GM19193 (cell line): ENCODE data around the gene CCNY.

Source experiments
- POLR2A ChIP-seq: IDR thresholded peaks from 4 replicates; pipeline ENCODE4 v1.6.1; 2011; ENCODE audit not compliant: insufficient read depth, insufficient read length; ENCODE audit errors: extremely low read depth

Gene CCNY

DNA sequence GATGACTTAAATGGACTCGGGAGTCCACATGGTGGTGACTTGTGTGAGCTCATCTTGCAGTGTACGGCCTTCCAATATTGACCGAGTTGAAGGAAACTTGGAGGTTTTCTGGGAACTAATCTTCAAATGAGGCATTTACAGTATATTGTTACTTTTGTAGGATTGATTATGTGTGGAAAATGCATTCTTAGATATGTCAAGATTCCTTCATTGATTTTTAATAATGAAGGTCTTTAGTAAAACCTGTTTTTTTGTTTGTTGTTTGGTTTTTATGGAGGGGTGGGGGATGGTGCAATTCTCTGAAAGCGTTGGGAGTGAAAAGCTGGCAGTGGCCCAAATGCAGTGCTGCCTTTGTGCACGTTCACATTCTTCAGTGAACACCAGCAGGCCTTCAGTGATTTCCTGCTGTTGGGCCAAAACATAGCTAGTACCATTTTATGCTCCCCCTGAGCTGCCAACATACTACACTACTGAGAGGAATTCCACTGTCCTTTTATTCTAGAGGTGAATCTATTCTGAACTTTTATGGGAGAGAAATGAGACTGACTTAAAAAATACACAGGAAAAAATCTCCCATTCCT lies 50.4 kb downstream of the CCNY start:
- no peak for TF ChIP-seq POLR2A

DNA sequence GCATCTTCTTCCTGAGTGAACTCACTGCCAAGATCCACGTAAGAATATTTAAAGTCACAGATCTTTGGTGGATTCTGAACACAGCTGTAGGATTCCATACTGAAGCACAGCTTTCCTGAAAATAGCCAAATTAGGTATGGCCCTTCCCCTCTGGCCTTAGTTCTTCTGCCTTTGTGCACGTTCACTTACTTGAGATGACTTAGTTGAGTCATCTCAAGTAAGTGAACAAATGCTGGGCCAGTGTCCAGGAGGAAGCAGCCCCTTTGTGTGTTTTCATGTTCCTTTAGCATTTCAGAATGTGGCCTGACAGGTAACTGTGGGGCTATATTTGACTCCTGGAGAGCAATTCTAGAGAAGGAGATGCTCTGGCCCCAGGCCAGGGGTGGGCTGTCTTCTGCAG lies 51.5 kb downstream of the CCNY start:
- TF ChIP-seq POLR2A = no peak

DNA sequence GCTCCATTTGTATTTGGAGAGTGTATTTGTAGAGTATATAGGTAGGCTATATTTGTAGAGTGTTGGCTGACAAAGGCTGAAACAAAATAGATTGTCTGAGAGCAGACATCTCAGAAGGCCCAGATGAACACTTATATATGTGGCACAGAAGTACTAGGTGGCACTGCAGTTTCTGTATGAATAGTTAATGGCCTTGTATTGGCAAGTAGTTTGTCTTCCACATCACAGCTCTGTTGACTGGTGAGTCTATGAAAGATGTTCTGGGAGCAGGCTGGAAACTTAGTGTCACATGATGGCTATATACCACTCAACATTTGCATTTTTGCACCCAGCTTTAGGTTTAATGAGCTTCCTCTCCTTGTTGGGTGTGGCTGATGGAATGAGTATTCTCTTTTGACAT lies 51.9 kb downstream of the CCNY start:
- no peak for TF ChIP-seq POLR2A

DNA sequence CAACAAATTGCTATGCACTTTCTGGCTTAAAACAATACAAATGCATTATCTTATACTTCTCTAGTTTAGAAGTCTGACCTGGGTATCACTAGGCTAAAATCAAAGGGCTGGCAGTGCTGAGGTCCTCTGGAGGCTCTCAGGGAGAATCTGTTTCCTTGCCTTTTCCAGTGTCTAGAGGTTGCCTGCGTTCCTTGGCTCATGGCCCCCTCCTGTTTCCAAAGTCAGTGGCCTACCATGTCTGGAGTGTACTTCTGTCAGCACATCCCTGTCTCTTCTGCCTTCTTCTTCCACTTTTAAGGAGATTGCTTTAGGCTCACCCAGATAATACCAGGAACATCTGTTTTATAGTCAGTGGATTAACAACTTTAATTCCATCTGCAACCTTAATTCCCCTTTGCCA lies 52.4 kb downstream of the CCNY start:
- no peak for TF ChIP-seq POLR2A

DNA sequence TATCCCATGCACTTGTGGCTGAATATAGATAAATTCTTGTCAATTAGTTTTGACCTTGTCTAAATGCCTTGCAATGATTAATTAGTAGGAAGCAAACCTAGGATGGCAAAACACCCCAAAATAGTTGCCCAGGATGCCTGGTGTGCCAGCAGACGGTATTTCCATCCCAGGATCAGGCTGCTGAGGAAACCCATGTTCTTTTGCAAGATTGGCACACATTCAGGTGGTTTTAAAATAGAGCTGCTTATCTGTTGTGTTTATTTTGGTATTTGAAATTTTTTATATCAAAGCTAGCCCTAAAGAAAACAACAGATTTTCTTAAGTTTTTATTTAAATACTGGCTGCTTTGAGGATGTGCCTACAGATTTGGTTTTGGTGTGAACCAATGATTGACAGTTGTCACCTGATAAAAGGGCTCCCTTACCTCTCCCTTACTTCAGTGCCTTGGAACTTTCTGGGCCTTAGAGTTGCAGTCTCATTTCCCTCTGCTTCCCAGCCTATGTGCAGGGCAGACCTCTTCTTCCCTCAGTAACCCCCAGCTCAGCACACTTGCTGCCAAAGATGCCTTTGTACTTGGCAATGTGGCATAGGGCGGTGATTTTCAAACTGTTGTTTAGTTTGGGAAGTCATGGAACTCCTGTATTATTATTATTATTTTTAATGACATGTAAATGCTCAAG lies 54.0 kb downstream of the CCNY start:
- TF ChIP-seq POLR2A = no peak

DNA sequence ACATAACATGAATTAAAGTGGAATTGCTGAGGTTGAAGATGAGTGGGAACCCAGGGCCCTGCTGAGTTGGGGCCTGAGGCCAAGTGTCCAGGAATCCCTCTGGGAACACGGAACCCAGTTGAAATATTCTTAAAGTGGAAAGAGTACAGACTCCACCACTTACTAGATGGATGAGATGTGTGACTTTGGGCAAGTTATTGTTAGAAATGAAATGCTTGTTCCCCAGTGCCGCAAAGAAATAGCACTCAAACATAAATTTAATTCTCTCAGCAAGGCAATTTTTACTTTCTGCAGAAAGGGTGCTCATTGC lies 54.5 kb downstream of the CCNY start:
- no peak for TF ChIP-seq POLR2A

DNA sequence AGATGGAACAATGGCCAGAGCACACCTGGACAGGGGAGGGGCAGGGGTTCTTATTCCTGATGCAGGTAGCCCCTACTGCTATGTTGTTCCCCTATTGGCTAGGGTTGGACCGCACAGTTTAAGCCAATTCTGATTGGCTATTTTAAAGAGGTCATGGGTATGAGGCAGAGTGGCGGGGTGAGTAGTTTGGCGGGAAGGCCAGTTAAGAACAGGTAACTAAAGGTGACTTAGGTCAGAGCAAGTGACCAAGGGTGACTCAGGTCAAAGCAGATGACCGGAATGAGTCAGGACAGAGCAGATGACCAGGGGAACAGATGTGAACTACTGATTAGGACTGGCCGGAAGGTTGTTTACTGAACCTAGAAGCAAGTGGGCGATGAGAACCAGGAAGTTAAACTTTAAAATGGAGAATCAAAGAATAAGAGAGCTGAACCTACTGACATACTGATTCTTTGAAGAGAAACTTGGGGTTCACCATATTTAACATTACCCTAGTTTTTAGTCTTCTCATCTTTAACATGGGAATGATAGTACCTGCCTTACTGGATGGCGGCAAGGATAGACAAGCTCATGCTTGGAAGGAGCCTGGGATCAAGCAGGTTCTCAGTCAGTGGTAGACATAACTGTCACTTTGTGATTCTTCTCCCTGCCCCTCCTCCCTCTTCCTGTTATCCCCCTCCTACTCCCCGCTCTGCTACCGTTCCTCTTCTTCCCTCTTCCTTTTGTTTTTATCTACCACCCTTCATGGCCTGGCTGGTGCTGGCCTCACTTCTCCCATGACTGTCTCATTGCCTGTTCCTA lies 55.0 kb downstream of the CCNY start:
- TF ChIP-seq POLR2A = no peak

DNA sequence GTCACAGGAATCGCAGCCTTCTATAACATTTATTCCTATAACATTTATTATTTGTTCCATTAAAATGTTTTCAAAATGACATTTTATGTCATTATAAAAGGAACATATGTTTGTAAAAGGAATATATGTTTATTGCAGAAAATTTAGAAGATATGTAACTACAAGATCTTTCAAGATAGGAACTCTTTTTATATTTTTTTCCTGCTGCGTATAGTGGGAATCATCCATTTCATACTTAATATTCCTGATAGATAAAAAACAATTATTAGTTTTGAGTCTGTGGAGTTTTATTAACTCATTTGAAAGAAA lies 55.6 kb downstream of the CCNY start:
- TF ChIP-seq POLR2A = no peak

DNA sequence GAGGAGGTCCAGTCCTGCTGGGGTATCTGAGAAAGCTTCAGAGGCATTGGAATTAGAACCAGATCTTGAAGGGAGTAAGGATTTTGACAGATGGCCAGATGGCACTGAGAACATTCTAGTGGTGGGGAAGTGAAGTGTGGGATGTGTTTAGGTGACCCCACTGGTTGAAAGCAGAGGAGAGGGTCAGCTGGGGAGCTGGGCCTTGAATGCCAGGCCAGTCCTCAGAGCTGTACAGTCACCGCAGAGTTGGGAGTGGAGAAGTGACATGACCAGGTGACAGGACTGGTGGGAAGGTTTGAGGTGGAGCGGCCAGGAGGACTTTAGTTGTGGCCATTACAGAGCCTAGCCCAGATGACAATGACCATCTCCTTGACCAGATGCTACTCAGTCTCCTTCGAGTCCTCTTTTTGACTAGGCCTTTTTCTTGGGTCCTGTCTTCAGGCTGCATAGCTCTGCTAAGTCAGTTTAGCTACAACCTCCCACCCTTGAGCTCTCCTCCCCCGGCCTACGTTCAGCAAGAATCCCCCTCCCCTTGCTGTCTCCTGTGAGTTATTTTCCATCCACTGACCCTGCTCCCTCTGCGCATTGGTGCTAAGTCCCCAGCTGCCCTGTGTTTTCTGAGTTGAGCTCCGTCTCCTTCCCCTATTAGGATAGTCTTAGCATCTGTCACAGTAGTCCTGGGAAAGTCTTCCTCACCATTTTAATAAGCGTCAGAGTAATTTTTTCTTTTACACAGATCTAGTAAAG lies 56.3 kb downstream of the CCNY start:
- TF ChIP-seq POLR2A = no peak

DNA sequence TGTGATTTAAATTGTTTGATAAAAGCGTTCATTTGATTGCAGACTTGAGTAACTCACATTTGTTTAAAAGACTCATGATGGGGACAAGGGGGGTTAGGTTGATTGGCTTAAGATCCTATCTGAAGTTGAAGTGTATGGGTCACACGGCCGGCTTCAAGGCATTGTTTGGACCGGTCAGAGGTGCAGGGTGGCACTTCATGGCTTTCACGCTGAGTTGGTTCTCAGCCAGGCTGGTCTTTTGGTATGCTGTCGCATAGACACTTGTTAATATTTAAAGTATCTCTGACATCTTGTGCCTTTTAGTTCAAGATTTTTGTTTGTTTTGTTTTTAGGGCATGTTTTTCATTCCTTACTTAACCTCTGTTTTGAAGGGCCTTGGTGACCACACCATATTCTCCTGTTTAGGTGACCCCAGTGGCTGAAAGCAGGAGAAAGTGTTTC lies 58.1 kb downstream of the CCNY start:
- no peak for TF ChIP-seq POLR2A

DNA sequence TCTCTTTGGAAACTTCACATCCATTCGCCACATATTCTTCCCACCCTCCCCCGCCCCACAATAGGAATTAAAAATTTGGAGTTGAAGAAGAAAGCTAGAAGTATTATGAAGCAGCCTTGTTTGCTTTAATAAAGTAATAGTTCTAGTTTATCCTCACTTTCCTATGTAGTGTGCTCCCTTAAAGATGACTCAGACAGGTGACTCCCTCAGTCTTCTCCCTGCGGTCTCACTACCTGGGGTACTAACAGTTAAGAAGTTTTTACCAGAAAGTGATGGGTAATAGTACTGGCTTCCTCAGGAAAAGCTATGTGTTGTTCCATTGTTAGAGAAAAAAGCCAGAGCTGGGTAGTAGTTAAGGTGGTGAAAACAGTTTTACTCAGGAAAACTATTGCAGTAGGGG lies 58.6 kb downstream of the CCNY start:
- no peak for TF ChIP-seq POLR2A

DNA sequence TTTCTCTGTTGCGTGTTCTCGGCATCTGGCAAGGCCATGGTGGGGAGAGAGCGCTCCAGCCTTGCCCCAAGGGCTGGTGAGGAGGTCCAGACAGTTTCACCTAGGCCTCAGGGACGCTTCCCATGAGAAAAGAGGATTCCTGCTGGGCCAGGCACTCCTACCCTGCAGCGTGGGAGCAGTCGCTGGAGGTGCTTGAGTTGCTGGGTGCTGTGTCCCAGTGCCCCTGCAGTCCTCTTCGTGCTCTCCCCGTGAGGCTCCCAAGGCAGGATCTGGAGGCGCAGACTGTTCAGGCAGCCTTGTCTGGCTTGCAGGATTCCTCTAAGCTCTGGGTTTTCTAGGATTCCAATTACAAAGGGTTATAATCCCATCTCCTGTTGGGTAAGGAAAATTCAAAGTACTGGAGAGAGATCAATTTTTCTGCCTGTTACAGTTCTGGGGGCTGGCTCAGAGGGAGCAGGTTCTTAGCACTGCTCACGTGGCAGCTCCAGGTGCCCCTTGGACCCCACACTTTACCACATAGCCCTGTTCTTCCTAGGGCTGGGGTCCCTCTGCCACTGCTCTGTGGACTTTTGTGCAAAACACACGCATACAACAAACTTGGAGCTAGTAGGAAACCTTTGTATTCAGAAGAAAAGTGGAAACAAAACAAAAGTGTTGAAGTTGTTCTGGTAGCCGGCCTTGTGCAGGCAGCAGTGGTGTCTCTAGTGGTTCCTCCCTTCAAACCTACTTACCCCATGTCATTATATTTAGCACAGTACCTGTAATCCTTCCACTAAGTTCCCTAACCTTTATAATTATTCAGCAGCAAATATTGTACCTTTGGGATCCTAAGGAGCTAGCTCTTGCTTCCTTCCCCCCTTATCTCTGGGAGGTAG lies 60.5 kb downstream of the CCNY start:
- no peak for TF ChIP-seq POLR2A

DNA sequence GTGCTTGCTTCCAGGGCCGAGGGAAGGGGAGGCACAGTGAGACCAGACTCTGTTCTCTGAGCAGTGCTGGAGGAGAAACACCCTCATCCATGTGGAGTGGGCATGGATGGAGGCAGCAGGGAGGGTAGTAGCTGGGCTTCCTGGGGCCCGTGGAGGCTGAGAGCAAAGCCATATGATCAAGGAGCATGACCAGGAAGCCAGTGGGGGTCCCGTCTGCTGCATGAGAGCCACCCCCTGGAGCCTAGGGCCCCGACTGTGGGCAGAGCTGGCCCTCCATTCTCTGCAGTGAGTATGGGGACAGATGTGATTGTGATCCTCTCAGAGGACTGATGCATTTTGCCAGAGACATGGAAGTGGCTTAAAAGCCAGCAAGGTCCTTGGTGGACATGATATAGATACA lies 61.6 kb downstream of the CCNY start:
- TF ChIP-seq POLR2A = no peak

DNA sequence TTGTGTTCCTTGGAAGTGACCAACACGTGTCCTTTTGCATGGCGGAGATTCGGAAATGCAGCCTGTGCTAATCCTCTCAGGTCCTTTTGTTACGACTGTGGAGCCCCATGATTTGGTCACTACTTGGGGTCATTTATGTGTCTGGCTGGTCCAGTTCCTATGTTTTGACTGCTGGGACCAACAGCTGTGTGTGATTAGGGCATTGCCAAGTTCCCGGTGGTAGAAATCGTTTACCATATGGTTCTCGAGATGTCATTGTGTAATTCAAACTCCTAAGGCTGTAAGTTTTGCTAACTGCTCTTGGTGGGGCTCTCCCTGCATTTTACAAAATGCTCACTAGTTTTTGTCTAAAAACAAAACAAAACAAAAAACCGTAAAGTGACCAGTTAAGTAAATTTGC lies 62.0 kb downstream of the CCNY start:
- TF ChIP-seq POLR2A = no peak

DNA sequence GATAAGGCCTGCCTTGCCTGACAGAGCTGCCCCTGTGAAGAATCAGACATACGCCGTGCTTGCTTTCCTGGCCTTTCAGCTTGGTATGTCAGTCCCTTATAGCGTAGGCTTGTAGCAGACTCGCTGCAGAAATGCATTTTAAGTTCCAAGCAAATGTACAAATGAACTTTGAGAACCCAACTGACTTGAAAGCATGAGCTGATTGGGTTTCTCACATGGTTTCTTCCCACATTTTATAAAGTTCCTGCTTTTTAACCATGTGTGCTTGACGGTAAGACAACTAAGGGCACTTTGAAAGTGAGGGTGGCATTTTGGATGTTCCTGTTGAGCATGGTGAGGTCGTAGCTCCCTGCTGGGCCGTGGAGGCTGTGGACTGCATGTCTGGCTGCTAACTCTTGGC lies 62.6 kb downstream of the CCNY start:
- TF ChIP-seq POLR2A = no peak
